NK-92 (cell line): ENCODE data around the gene AGPS.
"Not testable (repeated sequence)": the region's sequence is repeated elsewhere in the genome, so short reads cannot be mapped to it uniquely, and the experiment has no call there.

Source experiments
- DNase-seq: peaks from one replicate; lab custom pipeline; 2025; ENCODE audit not compliant: unreplicated experiment; lab: John Stamatoyannopoulos, UW

AGPS gene

DNA sequence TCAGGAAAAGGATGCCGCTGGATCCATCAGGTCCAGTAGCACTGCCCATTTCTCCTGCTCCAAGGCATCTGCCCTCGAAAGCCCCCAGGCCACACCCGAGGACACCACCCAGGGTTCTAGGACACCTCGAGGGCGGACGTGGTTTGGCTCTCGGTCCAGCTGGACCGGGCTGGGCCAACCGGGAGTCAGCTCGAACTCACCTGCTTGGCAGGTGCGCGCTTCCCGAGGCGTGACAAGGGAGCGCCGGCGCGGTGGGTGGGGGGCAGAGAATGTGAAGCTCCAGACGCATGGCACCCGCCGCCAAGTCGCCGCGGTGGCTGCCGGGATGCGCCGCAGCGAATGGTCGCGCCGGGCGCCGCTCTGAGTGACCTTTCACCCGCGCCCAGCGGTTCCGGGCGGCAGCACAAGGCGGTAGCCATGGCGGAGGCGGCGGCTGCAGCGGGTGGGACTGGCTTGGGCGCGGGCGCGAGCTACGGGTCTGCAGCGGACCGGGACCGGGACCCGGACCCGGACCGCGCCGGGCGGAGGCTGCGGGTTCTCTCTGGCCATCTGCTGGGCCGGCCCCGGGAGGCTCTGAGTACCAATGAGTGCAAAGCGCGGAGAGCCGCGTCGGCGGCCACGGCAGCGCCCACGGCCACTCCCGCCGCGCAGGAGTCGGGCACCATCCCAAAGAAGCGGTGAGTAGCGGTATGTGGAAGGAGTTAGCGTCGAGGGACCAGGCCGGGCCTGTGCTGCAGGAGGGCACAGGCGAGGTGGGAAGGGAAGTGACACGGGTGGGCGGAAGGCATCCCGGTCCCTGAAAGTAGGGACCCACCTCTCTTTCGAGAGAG is at the start of gene AGPS:
TSS of gene AGPS (plus strand) at position 401 of the 830 bp plus-strand sequence. CDS start at position 418, 17 bp downstream.
- no peak for DNase-seq

GRCh38 chr2:177343773-177344172 is 48.8 kb upstream of the AGPS start:
- no peak for DNase-seq

DNA sequence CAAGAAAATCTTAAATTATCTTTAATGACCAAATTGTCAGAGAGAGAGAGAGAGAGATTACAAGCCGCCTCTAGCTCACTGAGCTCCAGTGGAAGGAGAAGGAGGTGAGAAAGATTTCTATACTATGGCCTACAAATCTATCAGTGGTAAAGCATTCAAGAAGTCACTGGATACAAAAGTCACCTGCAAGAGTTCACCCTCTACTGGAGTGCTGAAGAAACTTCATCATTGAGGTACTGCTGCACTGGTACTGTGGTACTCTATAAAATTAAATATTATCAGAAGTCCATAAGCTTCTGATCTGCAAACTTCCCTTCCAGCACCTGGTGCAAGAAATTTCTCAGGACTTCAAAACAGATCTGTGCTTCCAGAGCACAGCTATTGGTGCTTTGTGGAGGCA is 48.3 kb upstream of the AGPS start:
- no peak for DNase-seq

DNA sequence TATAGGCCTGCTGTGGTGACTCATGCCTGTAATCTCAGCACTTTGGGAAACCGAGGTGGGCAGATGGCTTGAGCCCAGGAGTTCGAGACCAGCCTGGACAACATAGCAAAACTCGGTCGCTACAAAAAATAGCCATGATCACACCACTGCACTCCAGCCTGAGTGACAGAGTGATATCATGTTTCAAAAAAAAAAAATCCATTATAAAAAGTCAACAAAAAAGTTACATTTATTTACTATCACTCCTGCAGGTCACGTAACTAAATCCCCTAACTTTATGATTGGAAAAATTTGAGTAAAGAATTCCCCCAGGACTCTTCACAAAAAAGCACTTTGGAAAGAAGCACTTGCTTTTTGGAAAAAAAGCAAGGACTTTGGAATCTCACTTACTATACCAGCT is 46.4 kb upstream of the AGPS start:
- DNase-seq = no peak

DNA sequence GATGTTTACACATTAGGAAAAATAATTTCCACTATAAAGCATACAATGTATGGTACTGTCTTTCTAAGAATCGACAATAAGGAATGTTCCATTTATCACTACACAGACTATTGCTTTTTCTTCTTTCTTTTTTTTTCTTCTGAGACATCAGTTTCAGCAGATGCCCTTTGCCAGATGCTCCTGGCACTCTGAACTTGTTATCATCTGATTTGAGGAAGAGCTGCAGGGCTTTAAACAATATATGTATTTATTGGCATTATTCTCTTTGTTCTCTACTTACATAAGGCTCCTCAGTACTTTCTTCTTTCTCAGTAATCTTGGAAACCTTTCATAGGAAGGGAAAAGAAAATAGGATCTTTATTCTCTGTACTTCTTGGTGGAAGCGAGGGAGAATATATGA is 45.0 kb upstream of the AGPS start:
- no peak for DNase-seq

GRCh38 chr2:177348118-177348654 is 44.4 kb upstream of the AGPS start:
- DNase-seq = no peak

GRCh38 chr2:177348733-177349693 is 43.6 kb upstream of the AGPS start:
- no peak for DNase-seq

GRCh38 chr2:177350624-177351023 is 41.9 kb upstream of the AGPS start:
- not testable (repeated sequence) for DNase-seq

DNA sequence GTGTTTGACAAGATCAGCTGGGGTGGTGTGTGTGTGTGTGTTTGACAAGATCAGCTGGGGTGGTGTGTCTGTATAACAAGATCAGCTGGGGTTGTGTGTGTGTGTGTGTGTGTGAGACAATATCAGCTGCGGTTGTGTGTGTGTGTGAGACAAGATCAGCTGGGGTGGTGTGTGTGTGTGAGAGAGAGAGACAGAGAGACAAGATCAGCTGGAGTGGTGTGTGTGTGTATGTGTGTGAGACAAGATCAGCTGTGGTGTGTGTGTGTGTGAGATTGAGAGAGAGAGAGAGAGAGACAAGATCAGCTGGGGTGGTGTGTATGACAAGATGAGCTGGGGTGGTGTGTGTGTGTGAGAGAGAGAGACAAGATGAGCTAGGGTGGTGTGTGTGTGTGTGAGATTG is 41.5 kb upstream of the AGPS start:
- not testable (repeated sequence) for DNase-seq

GRCh38 chr2:177352441-177353186 is 40.0 kb upstream of the AGPS start:
- no peak for DNase-seq

GRCh38 chr2:177353187-177353478 is 39.4 kb upstream of the AGPS start:
- DNase-seq = no peak

- not testable (repeated sequence) for DNase-seq
These were observed 38.0 kb upstream of the AGPS start for GRCh38 chr2:177354541-177354940.

GRCh38 chr2:177355874-177356273 is 36.7 kb upstream of the AGPS start:
- DNase-seq = no peak

- no peak for DNase-seq
These were observed 32.6 kb upstream of the AGPS start for GRCh38 chr2:177359836-177360595.

DNA sequence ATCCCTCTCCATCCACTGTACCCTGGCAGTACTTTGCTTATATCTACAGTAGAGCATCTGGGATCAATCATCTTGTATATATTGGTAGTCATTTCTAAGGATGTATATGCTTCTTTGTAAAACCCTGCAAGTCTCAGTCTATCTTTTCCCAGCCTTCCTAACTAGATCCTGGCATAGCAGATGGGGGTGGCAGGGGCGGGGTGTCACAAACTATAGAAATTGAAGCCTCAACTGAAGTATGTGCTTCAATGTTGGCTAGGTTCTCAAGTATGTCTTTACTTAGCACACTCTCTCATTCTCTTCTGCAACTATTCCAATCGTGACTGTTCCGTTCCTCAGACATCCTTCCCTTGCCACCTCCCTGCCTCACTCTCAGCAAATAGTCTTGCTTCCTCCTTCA is 30.1 kb upstream of the AGPS start:
- DNase-seq = no peak

DNA sequence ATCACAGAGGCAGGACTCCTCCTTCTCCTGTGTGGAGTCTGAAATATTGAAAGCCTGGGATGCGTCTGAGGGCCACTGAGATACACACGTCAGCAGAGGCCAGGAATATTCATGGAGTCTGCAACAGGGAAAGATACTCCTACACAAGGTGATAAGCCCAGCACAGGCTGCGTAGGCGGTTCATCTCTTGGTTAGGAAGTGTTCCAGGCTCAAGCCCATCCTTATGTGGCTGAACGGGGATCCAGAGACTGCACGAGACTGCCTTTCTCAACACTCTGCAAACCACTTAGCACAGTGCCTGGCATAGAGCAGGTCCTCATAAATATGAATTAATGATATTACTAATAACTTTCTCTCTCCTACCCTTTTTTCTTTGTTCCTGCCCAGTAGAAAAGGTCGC is 29.2 kb upstream of the AGPS start:
- DNase-seq = no peak

GRCh38 chr2:177365764-177366163 is 26.8 kb upstream of the AGPS start:
- not testable (repeated sequence) for DNase-seq

DNA sequence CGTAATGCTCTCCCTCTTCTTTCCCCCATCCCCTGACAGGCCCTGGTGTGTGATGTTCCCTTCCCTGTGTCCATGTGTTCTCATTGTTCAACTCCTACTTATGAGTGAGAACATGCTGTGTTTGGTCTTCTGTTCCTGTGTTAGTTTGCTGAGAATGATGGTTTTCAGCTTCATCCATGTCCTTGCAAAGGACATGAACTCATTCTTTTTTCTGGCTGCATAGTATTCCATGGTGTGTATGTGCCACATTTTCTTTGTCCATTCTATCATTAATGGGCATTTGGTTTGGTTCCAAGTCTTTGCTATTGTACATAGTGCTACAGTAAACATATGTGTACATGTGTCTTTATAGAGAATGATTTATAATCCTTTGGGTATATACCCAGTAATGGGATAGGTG is 24.6 kb upstream of the AGPS start:
- DNase-seq = not testable (repeated sequence)

GRCh38 chr2:177379354-177379753 is 13.2 kb upstream of the AGPS start:
- no peak for DNase-seq

DNA sequence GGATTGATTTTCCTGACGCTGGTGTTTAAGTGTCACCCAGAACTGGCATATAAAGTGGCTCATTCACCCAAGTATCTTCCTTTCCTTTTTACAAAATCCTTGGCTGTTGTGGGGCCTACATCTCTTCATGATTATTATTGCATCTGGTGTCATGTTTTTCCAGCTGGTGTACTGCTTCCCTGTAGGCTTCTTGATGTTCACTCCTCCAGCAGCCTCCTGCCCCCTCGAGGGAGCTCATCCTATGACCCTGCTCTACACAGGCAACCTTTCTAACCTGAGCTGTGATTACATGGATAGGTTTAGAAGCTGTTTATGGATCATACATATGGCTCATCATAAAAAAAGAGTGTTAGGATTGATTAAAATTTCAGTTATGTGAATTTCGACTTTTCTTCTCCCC is 12.4 kb upstream of the AGPS start:
- DNase-seq = no peak
